ENCODE data around the gene HS6ST3.

Gene HS6ST3

DNA sequence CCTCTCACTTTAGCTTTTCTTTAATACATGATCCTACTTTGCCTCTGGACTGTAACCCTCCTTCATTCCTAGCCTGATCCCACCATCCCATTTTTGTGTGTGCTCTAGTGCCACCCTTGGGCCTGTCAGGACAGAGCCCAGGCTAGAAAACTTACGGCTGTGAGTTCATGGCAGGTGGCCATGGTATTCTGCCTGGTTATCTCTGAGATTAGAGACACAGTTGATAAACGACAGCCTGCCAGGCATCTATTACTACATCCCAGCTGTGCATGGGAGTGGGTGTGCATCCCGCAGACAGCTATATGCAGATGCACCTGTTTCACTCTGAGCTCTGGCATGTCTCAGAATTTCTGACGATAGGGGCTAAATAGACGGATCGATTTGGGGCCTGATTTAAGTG, 110.9 kb downstream of the HS6ST3 start:
- no peaks in the 10 kb centered on the region for H3K36me3 ChIP-seq (ENCODE audit: control insufficient read depth, low read length)
- TF ChIP-seq, protein P1, sequence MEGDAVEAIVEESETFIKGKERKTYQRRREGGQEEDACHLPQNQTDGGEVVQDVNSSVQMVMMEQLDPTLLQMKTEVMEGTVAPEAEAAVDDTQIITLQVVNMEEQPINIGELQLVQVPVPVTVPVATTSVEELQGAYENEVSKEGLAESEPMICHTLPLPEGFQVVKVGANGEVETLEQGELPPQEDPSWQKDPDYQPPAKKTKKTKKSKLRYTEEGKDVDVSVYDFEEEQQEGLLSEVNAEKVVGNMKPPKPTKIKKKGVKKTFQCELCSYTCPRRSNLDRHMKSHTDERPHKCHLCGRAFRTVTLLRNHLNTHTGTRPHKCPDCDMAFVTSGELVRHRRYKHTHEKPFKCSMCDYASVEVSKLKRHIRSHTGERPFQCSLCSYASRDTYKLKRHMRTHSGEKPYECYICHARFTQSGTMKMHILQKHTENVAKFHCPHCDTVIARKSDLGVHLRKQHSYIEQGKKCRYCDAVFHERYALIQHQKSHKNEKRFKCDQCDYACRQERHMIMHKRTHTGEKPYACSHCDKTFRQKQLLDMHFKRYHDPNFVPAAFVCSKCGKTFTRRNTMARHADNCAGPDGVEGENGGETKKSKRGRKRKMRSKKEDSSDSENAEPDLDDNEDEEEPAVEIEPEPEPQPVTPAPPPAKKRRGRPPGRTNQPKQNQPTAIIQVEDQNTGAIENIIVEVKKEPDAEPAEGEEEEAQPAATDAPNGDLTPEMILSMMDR (IDR thresholded peaks at IDR 0.05; ENCODE audit: low read depth, low read length, poor library complexity, severe bottlenecking), result no peak
- TF ChIP-seq EZH2phosphoT487 (IDR thresholded peaks at IDR 0.05; ENCODE audit: borderline replicate concordance, low read length), result no peak
- no peak overlapping the region for H3K27ac ChIP-seq (ENCODE audit: low read depth, low read length)
- no peaks in the 10 kb centered on the region for H3K9me2 ChIP-seq (replicated peaks; ENCODE audit: control insufficient read depth, low read length)
- H4K20me1 ChIP-seq (ENCODE audit: control insufficient read depth, insufficient read depth, low read depth, low read length), result no peaks in the 10 kb centered on the region
- H3F3A ChIP-seq (ENCODE audit: control insufficient read depth, insufficient read depth), result no peaks in the 10 kb centered on the region
- no peaks in the 10 kb centered on the region for H3K27me3 ChIP-seq (ENCODE audit: control insufficient read depth, low read length)
- H3K4me3 ChIP-seq (ENCODE audit: low read length), result no peak overlapping the region
- no peak overlapping the region for H3K4me2 ChIP-seq (ENCODE audit: low read length)
- no peaks in the 10 kb centered on the region for H3K4me1 ChIP-seq (ENCODE audit: control insufficient read depth, low read length)
- H3K79me2 ChIP-seq (ENCODE audit: control insufficient read depth, low read length), result no peaks in the 10 kb centered on the region
- H3K9me3 ChIP-seq (ENCODE audit: control insufficient read depth, insufficient read depth, low read length), result no peaks in the 10 kb centered on the region

- Histone ChIP-seq H3K9me2 (replicated peaks; ENCODE audit: control insufficient read depth, low read length) (no peaks in the 10 kb centered on the region), H3K4me3 (ENCODE audit: low read length) (no peak overlapping the region), H3K4me2 (ENCODE audit: low read length) (no peak overlapping the region), H3K4me1 (ENCODE audit: control insufficient read depth, low read length) (no peaks in the 10 kb centered on the region), H3K9me3 (ENCODE audit: control insufficient read depth, insufficient read depth, low read length) (no peaks in the 10 kb centered on the region), H3K27ac (ENCODE audit: low read depth, low read length) (no peak overlapping the region), H3K27me3 (ENCODE audit: control insufficient read depth, low read length) (no peaks in the 10 kb centered on the region), H3K36me3 (ENCODE audit: control insufficient read depth, low read length) (no peaks in the 10 kb centered on the region), H3F3A (ENCODE audit: control insufficient read depth, insufficient read depth) (no peaks in the 10 kb centered on the region), H3K79me2 (ENCODE audit: control insufficient read depth, low read length) (no peaks in the 10 kb centered on the region), H4K20me1 (ENCODE audit: control insufficient read depth, insufficient read depth, low read depth, low read length) (no peaks in the 10 kb centered on the region)
- TF ChIP-seq EZH2phosphoT487 (IDR thresholded peaks at IDR 0.05; ENCODE audit: borderline replicate concordance, low read length), result no peak
- TF ChIP-seq, protein P1 (IDR thresholded peaks at IDR 0.05; ENCODE audit: low read depth, low read length, poor library complexity, severe bottlenecking), result no peak
Observed at GRCh38 chr13:96202315-96202714, 112.4 kb downstream of the HS6ST3 start.

DNA sequence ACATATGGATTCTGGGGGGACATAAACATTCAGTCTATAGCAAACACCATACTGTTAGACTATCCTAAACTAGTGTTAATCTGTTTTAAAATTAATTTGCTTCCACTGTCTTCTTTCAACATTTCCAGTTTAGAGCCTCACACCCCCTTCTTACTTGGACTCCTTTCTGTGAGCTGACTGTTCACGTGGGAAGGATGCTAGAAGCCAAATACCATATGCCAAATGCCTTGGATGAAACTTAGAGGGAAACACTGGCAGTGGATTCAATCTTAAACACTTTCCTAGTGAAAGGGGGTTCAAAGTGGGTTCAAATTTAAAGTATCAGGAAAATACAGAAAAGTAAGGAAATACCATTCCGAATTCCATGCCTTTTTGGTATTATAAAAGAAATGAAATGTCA, 113.6 kb downstream of the HS6ST3 start:
- Histone ChIP-seq H3K9me3 (ENCODE audit: control insufficient read depth, insufficient read depth, low read length) (no peaks in the 10 kb centered on the region), H3K9me2 (replicated peaks; ENCODE audit: control insufficient read depth, low read length) (no peaks in the 10 kb centered on the region), H3K4me1 (ENCODE audit: control insufficient read depth, low read length) (no peaks in the 10 kb centered on the region), H3K27me3 (ENCODE audit: control insufficient read depth, low read length) (no peaks in the 10 kb centered on the region), H3K4me3 (ENCODE audit: low read length) (no peak overlapping the region), H3K4me2 (ENCODE audit: low read length) (no peak overlapping the region), H4K20me1 (ENCODE audit: control insufficient read depth, insufficient read depth, low read depth, low read length) (no peaks in the 10 kb centered on the region), H3F3A (ENCODE audit: control insufficient read depth, insufficient read depth) (no peaks in the 10 kb centered on the region), H3K36me3 (ENCODE audit: control insufficient read depth, low read length) (no peaks in the 10 kb centered on the region), H3K79me2 (ENCODE audit: control insufficient read depth, low read length) (no peaks in the 10 kb centered on the region), H3K27ac (ENCODE audit: low read depth, low read length) (no peak overlapping the region)
- TF ChIP-seq EZH2phosphoT487 (IDR thresholded peaks at IDR 0.05; ENCODE audit: borderline replicate concordance, low read length), result no peak
- TF ChIP-seq, protein P1 (IDR thresholded peaks at IDR 0.05; ENCODE audit: low read depth, low read length, poor library complexity, severe bottlenecking), result no peak

All from DOHH2 (cell line).